Measurements from ENCODE around the gene NME4.
"Not testable (repeated sequence)": the region's sequence is repeated elsewhere in the genome, so short reads cannot be mapped to it uniquely, and the experiment has no call there.

The NME4 gene

GRCh38 chr16:378113-378820, 18.7 kb upstream of the NME4 start:
- not testable (repeated sequence) for FAIRE-seq

- FAIRE-seq, result no peak
Observed at GRCh38 chr16:378821-379182, 18.2 kb upstream of the NME4 start.

DNA sequence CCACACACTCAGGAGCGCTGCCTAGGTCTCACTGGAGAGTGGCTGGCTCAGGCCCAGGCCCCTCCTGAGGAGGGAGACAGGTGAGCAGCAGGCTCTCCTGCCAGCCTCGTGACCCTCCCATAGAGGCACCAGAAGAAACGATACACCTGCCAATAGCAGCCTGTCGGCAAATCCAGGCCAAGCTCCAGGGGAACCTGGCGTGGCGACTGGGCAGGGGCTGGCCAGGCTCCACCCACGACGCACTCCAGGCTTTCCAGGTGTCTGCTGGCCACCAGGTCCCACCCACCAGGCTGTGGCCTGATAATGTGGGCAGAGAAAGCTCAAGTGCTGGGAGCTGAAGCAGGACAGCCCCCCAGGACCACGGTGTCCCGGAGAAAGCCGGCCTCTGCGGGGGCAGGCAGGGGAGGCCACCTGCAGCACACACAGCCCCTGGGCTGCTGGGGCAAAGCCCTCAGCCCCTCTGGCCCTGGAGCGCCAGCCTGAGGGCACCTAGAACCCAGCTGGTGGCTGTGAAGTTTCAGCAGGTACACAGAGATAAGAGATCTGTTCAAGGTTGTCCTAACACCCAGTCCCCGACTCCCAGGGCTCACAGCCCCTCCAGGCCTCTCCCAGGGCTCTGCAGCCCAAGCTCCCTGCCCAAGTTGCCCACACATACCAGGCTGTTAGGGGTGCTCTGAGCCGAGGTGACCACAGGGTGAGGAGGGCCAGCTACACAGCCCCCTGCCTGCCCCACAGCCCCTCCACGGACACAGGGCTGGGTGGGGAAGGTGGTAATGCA, 17.6 kb upstream of the NME4 start:
- FAIRE-seq, result no peak

- no peak for FAIRE-seq
Observed at GRCh38 chr16:379961-380761, 16.8 kb upstream of the NME4 start.

DNA sequence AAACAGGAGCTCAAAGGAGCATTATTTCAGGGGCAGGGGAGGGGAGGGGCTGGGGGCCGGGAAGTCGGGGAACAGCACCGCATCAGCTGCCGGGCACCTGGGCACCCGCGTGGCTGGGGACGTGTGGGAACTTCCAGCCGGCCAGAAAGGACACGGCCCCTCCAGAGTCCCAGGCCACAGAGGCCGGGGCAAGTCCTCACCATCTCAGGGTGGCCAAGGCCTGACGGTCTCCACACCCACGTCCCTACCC, 16.3 kb upstream of the NME4 start:
- no peak for FAIRE-seq

- no peak for FAIRE-seq
Observed at GRCh38 chr16:381012-381788, 15.8 kb upstream of the NME4 start.

DNA sequence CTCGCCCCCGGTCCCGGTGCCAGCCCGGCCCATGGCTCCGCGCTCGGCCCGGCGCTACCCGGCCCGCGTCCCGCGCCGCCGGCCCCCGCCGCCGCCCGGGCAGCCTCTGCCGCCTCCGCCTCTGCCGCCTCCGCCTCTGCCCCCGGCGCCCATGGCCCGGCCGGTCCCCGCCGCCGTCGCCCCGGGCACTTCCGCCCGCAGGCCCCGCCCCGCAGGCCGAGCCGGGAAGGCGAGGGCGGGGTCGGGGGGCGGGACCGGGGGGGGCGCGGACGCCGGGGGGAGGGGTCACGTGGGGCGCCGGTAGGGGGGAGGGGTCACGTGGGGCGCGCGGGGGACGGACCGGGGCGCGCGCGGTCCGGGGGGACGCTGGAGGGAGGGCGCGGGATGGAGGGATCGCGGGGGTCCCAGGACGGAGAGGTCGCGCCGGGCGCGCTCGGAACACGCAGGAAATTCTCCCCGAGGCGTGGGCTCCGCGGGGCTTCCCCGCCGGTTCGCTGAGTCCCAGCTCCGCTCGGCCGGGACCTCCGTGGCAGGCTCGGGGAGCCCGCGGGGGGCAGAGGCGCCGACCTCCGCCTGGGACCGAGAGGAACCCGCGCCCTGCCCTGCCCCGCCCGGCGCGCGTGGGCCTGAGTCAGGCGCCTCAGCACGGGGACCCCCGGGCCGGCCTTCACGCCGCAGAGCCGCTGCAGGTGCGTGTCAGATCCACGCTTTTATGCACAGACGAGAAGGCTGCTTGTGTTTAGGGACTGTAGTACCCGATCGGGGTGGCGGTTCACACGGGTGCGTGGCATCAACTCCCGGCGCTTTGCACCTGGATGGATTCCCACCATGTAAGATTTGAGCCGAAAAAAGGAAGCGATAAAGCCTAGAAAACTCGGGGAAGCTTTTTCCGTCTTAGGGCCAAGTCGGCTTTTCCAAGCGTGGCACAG, 14.9 kb upstream of the NME4 start, which contains the start of gene PGAP6:
PGAP6 (minus strand) TSS at position 190 of the 929 bp plus-strand sequence; CDS start at position 33, 157 bp downstream.
- FAIRE-seq, result no peak

GRCh38 chr16:383326-384051, 13.5 kb upstream of the NME4 start:
- no peak for FAIRE-seq

- peak; percentile 40 for FAIRE-seq
Observed at GRCh38 chr16:386641-387156, 10.3 kb upstream of the NME4 start.

- FAIRE-seq, result peak; percentile 13
Observed at GRCh38 chr16:387761-388666, 9.0 kb upstream of the NME4 start.

GRCh38 chr16:389352-389751, 7.6 kb upstream of the NME4 start:
- FAIRE-seq, result no peak

DNA sequence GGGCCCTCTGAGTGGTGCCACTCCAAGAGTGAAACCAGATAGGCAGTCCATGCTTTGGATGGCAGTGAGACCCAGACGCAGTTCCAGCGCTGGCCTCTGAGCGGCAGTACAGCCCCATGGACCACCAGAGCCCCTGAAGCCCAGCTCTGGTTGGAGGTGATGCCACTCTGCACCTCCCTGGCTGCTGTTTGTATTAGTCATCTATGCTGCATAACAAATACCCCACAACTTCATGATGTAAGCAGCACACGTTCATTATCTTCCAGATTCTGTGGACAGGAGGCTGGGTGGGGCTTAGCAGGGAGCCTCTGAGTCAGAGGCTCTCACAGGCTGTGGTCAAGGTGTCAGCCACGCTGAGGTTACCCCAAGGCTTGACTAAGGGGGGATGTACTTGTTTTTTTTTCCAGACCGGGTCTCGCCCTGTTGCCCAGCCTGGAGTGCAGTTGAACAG, 5.1 kb upstream of the NME4 start:
- FAIRE-seq, result no peak

GRCh38 chr16:392450-393030, 4.5 kb upstream of the NME4 start:
- FAIRE-seq, result no peak

DNA sequence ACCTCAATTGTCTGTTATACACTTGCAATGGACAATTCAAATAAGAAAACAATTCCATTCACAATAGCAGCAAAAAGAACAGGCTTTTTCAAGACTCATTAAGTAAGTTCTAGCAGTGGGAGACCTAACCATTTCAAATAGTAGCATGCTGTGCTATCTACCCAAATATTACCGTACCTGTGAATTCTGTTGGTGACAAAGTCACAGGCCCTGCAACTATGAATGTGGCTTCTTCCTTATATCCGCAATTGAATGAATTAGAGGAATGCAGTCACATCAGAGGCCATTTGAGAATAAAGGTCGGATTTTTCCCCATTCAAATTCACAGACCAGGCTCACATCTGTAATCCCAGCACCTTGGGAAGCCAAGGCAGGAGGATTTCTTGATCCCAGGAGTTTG, 800 bp upstream of the NME4 start:
- FAIRE-seq, result no peak

DNA sequence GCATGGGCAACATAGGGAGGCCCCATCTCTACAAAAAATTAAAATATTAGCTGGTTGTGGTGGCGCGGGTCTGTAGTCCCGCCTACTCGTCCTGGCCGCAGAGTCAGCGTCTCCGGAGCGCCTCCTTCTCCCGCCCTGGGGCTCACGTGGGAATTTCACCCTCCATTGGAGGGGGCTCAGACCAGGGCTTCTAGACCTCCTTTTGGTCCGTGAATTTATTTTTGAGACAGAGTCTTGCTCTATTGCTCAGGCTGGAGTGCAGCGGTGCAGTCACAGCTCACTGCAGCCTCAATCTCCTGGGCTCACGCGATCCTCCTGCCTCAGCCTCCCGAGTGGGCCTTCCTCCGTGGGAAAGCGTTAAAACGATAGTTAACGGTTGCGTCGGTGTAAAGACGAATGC, 394 bp upstream of the NME4 start:
- FAIRE-seq, result no peak

DNA sequence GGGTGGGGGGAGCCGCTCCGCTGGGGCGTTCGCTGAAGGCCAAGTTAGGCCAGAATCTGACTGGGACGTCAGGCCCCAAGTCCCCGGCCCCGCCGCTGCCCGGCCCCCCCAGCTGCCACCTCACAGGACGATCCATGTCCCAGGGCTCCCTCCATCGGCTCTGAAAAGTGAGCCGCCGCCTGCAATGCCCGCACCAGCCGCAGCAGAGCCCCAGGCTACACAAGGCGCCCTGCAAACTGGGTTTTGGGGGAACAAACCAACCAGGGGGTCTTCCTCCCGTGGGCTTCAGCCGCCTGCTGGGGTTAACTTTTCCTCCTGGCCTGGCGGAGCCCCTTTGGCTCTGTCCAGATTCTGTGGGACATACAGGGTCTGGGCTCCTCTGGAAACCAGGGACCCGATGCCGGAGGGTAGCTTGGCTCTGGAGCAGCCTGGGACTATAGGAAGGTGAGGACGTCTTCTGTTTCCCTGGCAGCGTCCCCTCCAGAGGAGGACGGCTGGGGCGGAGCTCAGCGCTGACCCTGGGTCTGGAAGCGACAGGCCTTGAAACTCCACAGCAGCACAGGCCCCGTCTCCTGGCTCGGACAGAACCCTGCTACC, 835 bp downstream of the NME4 start:
- no peak for FAIRE-seq

DNA sequence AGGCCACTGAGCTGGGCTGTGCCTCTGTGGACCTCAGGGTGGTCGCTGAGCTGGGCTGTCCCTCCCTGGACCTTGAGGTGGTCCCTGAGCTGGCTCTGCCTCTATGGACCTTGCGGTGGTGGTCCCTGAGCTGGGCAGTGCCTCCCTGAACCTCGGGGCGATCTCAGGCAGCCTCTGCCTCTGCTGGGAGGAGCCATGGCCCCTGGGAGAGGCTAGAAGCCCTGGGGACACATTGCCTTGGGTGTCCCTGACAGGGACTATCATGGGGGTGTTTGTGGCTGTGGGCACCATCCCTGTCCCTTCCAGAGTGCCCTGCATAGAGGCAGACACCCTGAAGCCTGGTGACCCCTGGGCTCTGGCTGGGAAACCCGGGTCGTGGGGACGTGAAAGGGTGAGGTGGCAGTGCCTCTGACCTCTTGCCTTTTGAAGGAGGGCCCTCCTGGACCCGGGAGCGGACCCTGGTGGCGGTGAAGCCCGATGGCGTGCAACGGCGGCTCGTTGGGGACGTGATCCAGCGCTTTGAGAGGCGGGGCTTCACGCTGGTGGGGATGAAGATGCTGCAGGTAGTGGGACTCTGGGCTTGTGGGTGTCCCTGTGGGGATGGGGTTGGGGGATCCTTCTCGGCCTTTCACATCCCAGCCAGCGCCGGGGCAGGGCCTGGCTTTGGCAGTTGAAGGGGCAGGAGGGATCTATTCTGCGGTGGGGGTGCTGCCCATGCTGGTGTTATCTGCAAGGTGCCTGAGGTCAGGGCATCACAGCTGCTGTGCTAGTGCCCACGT, 1.8 kb downstream of the NME4 start:
- no peak for FAIRE-seq

- no peak for FAIRE-seq
Observed at GRCh38 chr16:399340-400019, 2.5 kb downstream of the NME4 start.

Data from TTC549 (cell line).